Measurements from ENCODE around the gene HDAC8. TPM values are rescaled to one million over a fixed set of nuclear protein-coding genes. Genes with fewer than 3 reads are reported as not detected.

HDAC8 gene
- polyA plus RNA-seq, 3 donors, result 12.2 to 27.8 (median 14.9) TPM

DNA sequence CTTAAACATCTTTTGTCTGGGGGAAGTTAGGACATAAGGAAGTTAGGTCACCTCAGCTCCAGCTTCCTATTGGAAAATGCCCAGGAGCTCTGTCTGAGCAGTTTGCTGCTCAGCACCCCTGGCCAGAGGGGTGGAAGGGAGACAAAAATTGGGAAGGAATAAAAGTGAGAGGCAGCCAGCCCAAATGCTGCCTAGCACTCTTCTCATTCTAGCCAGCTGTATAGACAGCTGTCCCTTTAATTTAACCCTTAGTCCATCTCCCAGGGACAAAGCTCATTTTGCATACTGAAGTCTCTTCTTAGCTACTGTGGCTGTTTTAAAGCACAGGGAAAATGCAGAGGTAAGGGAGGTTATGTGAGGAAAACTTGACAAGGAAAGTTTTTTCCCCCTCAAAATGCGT lies 177.4 kb downstream of the HDAC8 start:
- WGBS, 3 donors, result 14 to 38% (median 32%) methylated on average over 1 of the region's 1 CpG
- H3K27ac ChIP-seq (ENCODE audit: low read depth, low read length), result no peak overlapping the region

DNA sequence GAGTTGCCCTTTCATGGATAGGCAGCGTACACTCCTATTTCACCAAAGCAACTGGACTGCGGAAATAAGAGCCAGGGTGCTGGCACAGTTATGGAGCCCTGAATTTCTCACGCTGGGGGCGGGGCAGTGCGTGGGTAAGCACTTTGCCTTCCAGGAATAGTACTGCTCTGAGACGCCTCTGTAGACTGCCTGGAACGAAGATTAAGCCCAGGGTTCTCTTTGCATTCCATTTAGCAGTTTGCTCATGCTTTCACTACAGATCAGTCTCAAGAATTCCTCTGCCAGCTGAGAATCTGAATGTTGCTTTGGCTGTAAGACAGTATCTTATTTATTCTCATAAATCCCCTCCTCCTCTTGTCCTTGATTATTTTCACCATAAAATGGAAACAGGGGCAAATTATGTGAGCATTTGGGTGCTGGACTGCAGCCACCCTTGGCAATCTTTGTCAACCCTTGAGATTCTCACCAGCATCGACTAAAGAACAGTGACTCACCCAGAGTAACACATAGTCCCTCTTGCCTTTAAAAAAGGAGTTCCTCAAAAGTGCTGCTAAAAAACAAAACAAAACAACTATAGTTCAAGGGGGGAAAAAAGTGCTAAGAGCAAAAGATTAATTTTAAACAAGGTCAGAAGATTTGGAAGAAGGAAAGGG lies 178.0 kb downstream of the HDAC8 start:
- 47 to 61% (median 54%) methylated on average over 8 of the region's 8 CpGs for WGBS, 3 donors

DNA sequence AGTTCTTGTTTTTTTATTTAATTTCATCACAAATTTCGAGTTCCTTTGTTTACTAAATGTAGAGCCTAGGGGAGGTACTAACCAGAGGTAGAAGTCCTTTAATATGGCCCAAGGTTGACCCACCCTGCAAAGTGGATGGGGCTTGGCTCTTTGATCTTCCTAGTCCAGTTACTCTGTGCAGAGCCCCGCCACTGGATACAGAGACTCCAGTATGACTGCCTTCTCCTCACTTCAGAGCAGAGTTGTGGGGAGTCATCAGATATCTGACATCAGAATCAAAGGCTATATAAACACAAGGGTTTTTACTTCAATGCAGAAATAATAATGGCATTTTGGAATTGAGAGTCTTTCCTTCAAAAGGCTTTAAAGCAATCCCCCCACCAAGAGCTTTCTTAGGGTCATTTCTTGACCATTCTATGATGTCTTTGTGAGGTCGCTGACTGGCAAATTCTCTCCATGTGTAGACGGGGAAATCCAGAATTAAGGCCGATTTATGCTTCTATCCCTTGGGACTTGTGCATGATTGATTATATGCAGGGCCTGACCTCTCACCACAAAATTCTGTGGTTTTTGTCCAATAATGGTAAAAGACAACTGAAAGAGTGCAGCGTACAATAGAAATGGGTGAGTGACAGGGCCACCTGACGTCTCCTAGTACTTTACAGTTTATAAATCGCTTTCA lies 178.7 kb downstream of the HDAC8 start:
- 62 to 75% (median 72%) methylated on average over 8 of the region's 8 CpGs for WGBS, 3 donors
- H3K27ac ChIP-seq (ENCODE audit: low read depth, low read length), result no peak overlapping the region

More for the DNA sequence above, 178.0 kb downstream of the HDAC8 start:
- H3K27ac ChIP-seq (ENCODE audit: low read depth, low read length), result no peak overlapping the region

DNA sequence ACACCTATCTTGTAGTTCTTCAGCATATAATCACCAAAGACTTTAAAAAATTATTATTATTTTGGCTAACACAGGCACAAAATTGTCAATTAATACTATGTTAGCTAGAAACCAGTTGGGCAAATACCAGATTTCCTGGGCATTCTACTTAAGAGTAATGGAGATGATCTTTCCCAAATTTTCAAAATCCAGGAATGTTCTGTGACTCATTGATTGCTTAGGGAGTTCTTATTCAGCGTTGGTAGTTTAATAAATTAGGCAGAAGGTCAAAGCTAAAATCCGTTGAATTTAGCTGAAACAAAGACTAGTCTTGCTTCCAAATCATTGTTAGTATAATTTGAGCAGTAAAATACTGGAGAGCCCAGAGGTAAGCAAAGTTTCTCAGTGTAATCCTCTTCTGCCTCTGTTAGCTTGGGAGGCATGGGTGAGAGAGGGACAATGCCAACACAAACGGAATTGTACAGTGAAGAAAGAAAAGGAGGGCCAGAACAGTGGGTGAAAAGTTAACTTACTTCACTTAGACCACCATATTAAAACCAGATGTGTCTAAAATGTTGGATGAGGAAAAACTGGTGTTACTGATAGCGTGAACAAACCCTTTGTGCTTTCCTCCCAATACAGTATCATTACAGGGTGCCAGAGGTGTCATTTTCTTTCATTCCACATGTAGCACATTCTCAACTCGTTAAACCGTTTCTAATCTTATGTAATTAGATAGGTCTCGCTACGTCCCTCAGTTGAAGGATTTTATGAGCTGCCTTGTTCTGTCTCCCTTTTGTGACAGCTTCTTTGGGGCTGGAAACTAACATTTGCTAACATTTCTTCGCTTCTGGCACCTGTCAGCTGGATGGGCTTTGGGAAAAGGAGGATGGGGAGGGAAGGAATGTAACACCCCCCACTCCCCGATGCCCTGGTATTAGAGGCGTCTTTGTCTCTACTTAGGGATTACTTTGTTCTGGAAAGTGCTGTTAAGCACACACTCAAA lies 179.5 kb downstream of the HDAC8 start:
- no peak overlapping the region for H3K27ac ChIP-seq (ENCODE audit: low read depth, low read length)
- WGBS, 3 donors, result 61 to 80% (median 70%) methylated on average over 11 of the region's 11 CpGs

DNA sequence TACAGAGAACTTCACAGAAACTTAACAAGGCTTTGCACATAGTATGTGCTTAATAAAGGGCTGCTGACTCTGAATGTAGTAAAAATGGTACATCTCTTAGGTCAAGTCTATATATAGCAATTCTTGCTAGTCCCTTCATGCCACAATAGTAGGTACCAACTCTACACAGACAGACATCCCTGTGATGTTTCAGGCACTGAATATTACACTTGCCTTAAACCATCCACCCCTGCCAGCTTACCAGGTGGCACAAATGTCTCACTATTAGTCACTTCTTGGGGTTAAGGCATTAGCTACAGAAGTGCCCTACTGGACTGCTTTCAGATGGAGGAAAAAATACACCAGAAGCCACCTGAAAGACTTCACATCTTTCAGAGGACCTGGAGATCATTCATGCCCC lies 180.6 kb downstream of the HDAC8 start:
- H3K27ac ChIP-seq (ENCODE audit: low read depth, low read length), result no peak overlapping the region

DNA sequence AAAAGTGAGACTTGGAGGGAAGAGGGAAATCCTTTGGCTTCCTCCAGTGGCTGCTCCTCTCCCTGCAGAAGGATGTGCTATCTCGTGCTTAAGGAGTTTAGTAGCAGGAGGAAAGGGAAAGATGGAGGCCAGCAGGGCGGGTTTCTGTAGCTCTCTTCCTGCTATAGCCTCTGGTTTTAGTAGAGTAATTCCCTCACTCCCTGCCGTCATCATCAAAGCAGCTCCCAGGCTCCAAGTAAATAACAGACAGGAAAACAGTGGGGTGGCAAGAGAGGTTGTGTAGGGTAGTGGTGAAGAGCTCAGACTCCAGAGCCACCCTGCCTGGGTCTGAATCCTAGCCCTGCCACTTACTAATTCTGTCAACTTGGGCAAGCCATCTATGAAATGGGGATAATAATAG lies 185.4 kb downstream of the HDAC8 start:
- WGBS, 3 donors, result 51 to 94% (median 91%) methylated on average over 2 to 3 of the region's 3 CpGs

DNA sequence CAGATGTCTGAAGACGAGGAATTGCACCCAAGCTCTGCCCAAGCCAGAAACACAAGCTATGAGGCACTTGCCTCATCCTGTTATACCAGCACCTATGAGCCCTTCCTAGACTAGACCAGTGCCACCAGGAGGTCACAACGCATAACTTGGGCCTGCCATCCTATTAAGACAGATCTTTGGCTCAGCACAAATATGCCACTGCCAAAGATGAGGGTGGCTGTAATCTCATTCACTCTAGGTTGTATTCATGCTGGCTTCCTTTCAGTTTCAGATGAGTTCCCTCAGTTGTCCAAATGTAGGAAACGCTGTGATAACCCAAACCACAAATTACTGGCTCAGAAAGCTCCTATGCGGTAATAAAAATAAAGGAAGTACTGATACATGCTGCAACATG lies 190.4 kb downstream of the HDAC8 start:
- no peak overlapping the region for H3K27ac ChIP-seq (ENCODE audit: low read depth, low read length)
- WGBS, 3 donors, result 34 to 44% (median 37%) methylated on average over 4 of the region's 4 CpGs

More for the DNA sequence above, 185.4 kb downstream of the HDAC8 start:
- H3K27ac ChIP-seq (ENCODE audit: low read depth, low read length), result no peak overlapping the region

DNA sequence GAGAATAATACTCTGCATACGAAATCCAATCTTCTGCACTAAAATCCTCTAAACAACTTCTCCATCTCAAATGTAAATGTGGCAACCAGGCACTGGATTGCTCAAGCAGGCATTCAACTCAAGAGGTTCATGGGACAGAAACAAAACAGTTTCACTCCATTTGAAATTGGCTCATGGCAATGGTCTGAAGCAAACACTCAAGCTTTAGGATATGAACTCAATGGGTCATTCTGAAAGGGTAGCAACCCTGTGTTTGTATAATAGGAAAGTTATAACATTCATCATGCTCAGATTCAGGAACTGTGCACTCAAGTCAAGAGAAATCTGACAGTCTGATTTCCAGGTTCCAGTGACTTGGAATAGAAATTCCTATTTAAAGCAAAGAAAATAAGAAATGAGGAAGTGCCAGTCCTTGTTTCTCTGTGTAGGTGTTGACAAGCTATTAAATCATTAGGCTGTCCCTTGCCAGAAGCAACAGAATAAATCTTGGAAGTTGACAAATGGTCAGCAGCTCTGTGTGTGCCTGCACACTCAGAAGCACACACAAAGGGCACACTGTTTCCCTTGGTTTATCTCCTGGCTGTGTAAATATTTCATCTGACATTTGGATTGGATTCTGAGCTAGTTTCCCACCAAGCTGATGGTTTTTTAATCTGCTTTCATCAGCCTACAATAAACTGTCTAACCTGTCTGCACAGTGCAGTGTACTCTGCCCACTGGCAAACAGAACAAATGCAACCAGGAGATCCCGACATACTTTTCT lies 191.0 kb downstream of the HDAC8 start:
- H3K27ac ChIP-seq (ENCODE audit: low read depth, low read length), result no peak overlapping the region
- 51 to 66% (median 58%) methylated on average over 2 of the region's 2 CpGs for WGBS, 3 donors

DNA sequence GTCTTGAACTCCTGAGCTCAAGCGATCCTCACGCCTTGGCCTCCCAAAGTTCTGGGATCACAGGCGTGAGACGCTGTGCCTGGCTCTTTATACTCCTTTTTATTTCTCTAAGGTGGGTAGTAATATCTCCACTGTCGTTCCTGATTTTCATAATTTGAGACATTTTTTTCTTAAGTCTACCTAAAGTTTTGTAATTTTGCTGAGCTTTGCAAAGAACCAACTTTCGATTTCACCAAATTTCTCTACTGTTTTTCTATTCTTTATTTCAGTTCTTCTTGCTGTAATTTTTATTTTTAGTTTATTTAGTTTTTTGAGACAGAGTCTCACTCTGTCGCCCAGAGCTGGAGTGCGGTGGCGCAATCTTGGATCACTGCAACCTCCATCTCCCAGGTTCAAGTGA lies 196.5 kb downstream of the HDAC8 start:
- 86 to 98% (median 98%) methylated on average over 9 of the region's 9 CpGs for WGBS, 3 donors
- H3K27ac ChIP-seq (ENCODE audit: low read depth, low read length), result no peak overlapping the region

DNA sequence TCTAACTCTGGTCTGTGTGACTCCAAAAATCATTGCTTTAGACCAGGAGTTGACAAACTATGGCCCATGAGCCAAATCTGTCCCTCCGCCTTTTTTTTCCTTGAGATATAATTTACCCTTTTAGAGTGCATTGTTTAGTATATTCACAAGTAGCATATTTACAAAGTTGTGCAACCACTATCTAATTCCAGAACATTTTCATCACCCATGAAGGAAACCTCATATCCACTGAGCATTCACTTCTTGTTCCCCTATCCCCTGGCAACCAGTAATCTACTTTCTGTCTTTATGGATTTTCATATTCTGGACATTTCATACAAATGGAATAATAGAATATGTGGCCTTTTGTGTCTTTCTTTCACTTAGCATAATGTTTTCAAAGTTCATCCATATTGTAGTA lies 199.5 kb downstream of the HDAC8 start:
- WGBS, 3 donors, result 86 to 100% (median 88%) methylated on average over 1 of the region's 1 CpG
- no peak overlapping the region for H3K27ac ChIP-seq (ENCODE audit: low read depth, low read length)

DNA sequence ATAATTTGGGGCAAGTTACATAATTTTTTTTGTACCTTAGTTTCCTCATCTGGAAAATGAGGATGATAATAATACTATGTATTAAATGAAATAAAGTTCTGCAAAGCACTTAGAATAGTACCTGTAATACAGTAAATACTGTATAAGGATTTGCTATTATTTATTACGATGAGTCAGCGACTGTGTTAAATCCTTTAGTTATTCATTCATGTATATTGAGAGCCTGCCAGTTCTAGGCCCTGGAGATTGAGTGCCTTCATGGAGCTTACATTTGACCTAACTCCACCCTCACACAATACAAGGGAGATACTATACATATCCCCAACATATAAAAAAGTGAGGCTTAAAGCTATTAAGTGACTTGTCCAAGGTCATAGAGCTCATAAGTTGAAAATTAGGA lies 199.9 kb downstream of the HDAC8 start:
- WGBS, 3 donors, result 79 to 94% (median 87%) methylated on average over 2 of the region's 2 CpGs

DNA sequence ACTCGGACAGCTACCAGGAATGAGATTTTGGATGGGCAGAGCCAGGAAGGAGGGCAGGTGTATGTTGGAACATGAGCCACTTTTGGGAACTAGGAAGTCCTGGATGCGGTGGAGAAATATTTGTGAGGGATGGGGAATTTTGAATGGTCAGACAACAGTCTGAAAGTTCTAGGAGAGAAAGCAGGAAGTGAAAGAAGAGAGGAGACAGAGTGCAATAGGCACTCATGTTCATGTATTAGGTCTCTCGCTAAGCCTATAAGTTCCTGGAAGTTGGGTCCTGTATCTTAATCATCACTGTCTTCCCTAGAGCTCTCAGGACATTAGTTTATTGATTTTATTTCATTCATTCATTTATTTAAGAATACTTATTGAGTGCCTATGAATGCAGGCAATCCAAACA lies 201.2 kb downstream of the HDAC8 start:
- H3K27ac ChIP-seq (ENCODE audit: low read depth, low read length), result no peak overlapping the region

More for the DNA sequence above, 199.9 kb downstream of the HDAC8 start:
- no peak overlapping the region for H3K27ac ChIP-seq (ENCODE audit: low read depth, low read length)

DNA sequence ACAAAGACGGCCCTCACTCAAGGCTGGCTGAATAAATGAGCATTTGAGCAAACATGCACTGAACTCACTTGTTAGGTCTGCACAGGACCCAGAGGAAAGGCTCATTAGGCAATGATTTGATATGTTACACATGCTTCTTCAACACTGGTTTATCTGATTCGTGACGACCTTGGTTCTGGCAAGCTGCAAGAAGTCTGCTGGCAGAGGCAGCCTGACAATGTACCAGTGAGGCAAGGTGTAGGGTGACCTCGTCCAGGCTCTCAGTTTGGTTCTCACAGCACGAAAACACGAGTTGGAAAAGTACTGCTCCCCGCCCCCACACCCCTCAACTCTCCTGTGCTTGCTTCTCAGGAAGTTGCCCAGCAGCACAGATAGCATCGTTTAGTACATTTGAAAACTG lies 203.8 kb downstream of the HDAC8 start:
- 47 to 80% (median 67%) methylated on average over 8 of the region's 8 CpGs for WGBS, 3 donors

More for the DNA sequence above, 201.2 kb downstream of the HDAC8 start:
- WGBS, 3 donors, result 66 to 88% (median 87%) methylated on average over 3 of the region's 3 CpGs

DNA sequence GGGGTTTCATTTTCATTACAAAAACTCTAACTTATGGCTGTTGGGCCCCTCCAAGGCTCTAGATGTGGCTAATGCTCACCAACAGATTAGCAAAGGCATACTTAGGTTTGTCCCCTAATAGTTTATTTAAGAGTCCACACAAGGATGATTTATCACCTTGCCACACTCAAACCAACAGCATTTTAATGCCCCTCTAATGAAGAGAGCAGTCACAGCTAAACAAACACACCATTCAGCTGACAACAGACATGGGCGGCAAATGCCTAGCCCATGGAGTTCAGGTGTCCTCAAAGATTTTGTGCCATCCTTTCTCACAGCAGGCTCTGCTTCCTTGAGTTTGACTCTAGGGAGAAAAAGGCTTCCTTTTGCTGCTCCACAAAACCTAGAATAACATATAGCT lies 205.1 kb downstream of the HDAC8 start:
- no peak overlapping the region for H3K27ac ChIP-seq (ENCODE audit: low read depth, low read length)
- 90 to 100% (median 100%) methylated on average over 1 of the region's 1 CpG for WGBS, 3 donors

More for the DNA sequence above, 203.8 kb downstream of the HDAC8 start:
- H3K27ac ChIP-seq (ENCODE audit: low read depth, low read length), result no peak overlapping the region

DNA sequence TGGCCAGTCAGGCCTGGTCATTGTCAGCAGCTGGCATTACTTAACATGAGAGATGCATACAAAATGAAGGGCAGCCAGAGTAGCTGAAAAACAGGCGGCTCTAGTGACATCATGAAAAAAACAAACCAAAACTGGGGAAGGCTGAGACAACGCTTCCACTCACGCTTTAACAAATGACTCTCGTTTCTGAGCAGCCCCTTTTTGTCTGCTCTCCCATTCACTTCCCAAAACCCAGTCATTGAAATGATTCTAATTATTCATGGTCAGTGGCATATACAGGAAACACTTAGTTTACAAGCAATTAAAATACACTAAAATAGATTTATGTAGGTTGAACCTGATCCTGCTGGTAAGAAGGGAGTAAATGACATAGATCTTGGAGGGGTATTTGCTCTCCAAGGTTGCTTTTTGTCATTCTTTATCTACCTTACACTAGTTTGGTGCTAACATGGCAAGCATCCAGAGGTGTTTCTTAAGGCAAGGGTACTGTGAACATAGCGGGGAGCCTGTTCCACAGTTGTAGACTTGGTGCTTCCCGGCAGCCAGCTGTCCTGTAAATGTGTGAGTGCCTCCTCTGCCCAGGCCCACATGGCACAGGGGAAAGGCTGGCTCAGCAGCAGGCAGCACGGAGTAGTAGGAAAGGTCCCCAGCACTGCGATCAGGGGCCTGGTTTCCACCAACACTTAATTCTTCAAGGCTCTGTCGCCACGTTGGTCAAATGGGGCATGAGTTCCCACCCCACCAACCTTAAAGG lies 205.8 kb downstream of the HDAC8 start:
- no peak overlapping the region for H3K27ac ChIP-seq (ENCODE audit: low read depth, low read length)
- 78 to 92% (median 91%) methylated on average over 10 of the region's 10 CpGs for WGBS, 3 donors

DNA sequence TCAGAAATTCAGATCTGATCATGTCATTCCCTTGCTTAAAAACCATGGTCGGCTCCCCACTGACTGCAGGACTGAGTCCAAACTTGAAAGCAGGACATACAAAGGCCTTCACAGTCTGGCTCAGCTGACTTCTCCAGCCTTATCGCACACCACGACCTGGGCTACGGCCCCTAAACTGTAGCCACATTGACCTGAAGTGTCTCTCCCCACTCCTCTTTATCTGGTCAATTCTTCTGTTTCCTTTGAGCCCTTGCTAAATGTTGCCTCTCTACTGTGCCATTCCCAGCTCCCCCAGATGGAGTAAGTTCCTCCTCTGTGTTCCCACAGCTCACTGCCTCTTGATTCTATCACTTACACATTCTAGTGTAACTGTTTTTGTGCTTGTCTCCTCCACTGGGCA lies 206.5 kb downstream of the HDAC8 start:
- WGBS, 3 donors, result 84 to 92% (median 87%) methylated on average over 4 of the region's 4 CpGs
- no peak overlapping the region for H3K27ac ChIP-seq (ENCODE audit: low read depth, low read length)

DNA sequence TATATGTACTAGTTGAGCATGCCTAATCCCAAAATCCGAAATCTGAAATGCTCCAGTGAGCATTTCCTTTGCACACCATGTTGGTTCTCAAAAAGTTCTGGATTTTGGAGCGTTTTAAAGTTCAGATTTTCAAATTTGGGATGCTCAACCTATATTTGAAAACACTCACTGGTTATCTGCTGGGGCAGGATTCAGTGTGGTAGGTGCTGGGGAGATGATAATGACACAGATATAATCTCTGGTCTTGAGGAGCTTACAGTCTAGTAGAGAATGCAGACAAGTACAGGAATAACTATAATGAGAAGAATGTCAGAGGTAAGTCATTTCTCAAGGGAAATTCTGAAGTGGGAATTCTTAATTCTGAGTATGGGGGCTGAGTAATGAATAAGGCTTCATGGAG lies 207.5 kb downstream of the HDAC8 start:
- no peak overlapping the region for H3K27ac ChIP-seq (ENCODE audit: low read depth, low read length)
- 63 to 97% (median 85%) methylated on average over 2 of the region's 2 CpGs for WGBS, 3 donors

DNA sequence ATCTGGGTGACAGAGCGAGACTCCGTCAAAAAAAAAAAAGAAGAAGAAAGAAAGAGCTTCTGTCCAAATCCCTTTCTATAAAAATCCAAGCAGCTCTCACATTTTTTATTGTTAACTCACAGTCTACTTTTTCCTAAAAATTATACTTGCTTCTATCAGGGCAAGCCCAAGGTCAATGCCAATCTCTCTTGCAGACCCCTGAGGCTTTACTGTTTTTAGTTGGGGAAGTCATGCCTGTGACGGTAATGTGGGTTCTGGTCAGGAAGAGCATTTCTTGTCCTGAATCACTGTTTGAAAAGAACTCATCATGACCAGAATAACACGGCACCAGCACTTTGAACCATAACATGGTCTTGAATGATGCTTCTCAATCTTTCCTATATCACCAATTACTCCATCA lies 212.3 kb downstream of the HDAC8 start:
- no peak overlapping the region for H3K27ac ChIP-seq (ENCODE audit: low read depth, low read length)
- 83 to 97% (median 92%) methylated on average over 4 of the region's 4 CpGs for WGBS, 3 donors
